VCaP (cell line): ENCODE results near the gene A3GALT2.

Experiments used
- H3K27ac ChIP-seq: fragments of 450-650 bp; 2 replicates; pipeline ENCODE4 v1.5.1; 2017
- CTCF ChIP-seq: fragments of 450-650 bp; conservative IDR thresholded peaks from 2 replicates; pipeline ENCODE4 v1.5.1; 2017; ENCODE audit warnings: mild to moderate bottlenecking, moderate library complexity

A3GALT2 gene

GRCh38 chr1:33268927-33269610 is 51.8 kb downstream of the A3GALT2 start:
- no peak for TF ChIP-seq CTCF
- H3K27ac ChIP-seq = no peak overlapping the region

DNA sequence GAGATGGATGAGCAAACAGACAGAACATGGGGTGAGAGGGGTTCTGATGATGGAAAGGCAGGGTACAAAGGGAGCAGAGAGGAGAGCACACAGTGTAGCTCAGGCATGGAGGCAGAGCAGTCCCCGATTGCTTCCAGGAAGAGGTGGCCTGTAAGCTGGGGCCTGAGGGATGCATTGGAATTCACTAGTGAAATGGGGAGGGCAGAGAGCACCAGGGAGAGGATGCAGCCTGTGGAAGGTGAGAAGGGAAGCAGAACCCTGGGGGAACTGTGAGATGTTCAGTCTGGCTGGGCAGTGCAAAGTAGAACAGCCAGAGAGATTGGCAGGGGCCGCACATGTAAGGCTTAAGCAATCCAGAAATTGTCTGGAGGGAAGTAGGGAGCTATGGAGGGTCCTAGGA is 52.4 kb downstream of the A3GALT2 start:
- TF ChIP-seq CTCF = no peak
- no peak overlapping the region for H3K27ac ChIP-seq

DNA sequence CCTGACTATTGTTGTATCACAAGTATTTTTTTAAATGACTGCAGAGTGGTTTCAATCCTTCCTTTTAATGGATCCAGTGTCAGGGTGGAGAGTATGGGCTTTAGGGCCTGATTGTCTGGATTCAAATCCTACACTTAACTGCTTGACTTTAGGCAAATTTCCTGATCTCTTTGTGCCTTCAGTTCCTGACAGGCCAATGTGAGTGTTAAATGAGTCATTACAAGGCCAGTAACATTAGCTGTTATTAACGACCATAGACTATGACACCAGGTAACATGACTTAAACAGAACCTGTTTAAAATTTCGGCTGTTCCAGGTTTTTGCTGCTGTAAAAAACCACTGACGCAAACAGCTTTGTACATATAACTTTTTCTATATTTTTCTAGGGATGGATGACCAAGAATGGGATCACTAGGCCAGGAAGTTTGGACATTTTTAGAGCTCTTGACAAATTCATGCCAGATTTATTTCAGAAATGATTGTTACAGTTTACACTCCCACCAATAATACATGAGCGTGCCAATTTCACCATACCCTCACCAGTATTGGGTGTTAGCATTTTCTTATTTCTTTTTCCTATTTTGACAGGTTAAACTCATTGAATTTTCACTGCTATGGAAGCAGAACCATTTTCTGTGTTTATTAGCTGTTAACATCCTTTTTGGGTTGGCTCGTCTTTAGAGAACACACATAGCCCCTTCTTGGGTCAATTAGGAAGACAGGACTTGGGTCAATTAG is 53.3 kb downstream of the A3GALT2 start:
- H3K27ac ChIP-seq = no peak overlapping the region
- TF ChIP-seq CTCF = no peak

GRCh38 chr1:33266766-33267165 is 54.1 kb downstream of the A3GALT2 start:
- no peak overlapping the region for H3K27ac ChIP-seq
- TF ChIP-seq CTCF = no peak

GRCh38 chr1:33265780-33266605 is 54.9 kb downstream of the A3GALT2 start:
- no peak for TF ChIP-seq CTCF
- H3K27ac ChIP-seq = no peak overlapping the region

DNA sequence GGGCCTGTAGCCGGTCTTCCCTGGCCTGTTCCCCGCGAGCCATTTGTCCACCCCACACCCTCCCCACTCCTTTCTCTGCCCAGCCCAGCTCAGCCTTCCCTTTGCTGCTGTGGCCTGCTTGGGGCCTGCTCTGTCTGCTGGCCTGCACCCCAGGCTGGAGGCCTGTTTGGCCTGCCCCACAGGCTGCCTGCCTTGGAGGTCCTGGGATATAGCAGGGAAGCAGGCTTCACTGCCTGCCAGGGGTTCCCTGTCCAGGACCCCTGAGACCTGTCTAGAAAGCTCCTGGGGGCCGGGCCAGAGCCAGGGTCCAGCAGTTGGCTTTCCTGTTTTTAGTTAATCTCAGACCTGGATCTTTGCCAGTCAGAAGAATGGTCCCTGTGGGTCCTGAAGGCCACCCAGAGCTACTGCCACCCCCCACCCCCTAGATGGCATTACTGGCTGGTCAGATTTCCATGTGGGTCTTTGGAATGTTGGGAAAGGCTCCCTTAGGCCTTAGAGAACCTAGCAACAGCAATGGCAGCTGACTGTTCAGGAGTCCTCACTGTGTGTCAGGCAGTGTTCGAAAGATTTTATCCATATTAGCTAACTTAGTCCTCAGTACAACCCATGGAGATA is 56.9 kb downstream of the A3GALT2 start:
- TF ChIP-seq CTCF = no peak
- no peak overlapping the region for H3K27ac ChIP-seq

- H3K27ac ChIP-seq = peak overlapping the region; percentile 50
- TF ChIP-seq CTCF = no peak
Measured at GRCh38 chr1:33261344-33261743, 59.6 kb downstream of the A3GALT2 start.
